ENCODE measurements around the gene THG1L. TPM values are rescaled to one million over a fixed set of nuclear protein-coding genes. Genes with fewer than 3 reads are reported as not detected.

The THG1L gene
- total RNA-seq, 1 donor from 2014 or later = 3.4 TPM

DNA sequence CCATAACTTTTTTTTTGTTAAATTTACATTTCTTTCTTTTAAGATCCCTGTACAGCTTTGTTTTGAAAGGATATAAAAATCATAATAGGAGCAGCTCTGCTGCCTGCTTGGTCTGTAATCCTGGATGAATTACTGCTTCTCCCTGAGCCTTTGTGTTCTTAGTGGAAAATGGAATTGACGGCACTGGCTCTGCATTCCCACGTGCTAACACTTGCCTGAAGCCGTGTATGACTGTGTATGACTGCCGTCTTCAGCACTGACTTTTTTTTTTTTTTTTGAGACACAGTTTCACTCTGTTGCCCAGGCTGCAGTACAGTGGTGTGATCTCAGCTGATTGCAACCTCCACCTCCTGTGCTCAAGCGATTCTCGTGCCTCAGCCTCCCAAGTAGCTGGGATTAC lies 4.8 kb downstream of the THG1L start:
- no peak overlapping the region for H3K4me3 Mint-ChIP-seq (ENCODE audit: unreplicated experiment)
- no peaks in the 10 kb centered on the region for H3K36me3 Mint-ChIP-seq (ENCODE audit: unreplicated experiment)
- no peaks in the 10 kb centered on the region for H3K9me3 Mint-ChIP-seq (ENCODE audit: unreplicated experiment)
- no peak for DNase-seq
- H3K4me1 Mint-ChIP-seq (ENCODE audit: low read depth, unreplicated experiment) = peaks cover 2% of the 10 kb centered on the region
- no peaks in the 10 kb centered on the region for H3K27me3 Mint-ChIP-seq (ENCODE audit: unreplicated experiment)
- TF ChIP-seq, protein P1, sequence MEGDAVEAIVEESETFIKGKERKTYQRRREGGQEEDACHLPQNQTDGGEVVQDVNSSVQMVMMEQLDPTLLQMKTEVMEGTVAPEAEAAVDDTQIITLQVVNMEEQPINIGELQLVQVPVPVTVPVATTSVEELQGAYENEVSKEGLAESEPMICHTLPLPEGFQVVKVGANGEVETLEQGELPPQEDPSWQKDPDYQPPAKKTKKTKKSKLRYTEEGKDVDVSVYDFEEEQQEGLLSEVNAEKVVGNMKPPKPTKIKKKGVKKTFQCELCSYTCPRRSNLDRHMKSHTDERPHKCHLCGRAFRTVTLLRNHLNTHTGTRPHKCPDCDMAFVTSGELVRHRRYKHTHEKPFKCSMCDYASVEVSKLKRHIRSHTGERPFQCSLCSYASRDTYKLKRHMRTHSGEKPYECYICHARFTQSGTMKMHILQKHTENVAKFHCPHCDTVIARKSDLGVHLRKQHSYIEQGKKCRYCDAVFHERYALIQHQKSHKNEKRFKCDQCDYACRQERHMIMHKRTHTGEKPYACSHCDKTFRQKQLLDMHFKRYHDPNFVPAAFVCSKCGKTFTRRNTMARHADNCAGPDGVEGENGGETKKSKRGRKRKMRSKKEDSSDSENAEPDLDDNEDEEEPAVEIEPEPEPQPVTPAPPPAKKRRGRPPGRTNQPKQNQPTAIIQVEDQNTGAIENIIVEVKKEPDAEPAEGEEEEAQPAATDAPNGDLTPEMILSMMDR (IDR thresholded peaks at IDR 0.05; ENCODE audit: partially characterized antibody, unreplicated experiment) = no peak
- H3K27ac Mint-ChIP-seq (ENCODE audit: unreplicated experiment) = no peak overlapping the region

DNA sequence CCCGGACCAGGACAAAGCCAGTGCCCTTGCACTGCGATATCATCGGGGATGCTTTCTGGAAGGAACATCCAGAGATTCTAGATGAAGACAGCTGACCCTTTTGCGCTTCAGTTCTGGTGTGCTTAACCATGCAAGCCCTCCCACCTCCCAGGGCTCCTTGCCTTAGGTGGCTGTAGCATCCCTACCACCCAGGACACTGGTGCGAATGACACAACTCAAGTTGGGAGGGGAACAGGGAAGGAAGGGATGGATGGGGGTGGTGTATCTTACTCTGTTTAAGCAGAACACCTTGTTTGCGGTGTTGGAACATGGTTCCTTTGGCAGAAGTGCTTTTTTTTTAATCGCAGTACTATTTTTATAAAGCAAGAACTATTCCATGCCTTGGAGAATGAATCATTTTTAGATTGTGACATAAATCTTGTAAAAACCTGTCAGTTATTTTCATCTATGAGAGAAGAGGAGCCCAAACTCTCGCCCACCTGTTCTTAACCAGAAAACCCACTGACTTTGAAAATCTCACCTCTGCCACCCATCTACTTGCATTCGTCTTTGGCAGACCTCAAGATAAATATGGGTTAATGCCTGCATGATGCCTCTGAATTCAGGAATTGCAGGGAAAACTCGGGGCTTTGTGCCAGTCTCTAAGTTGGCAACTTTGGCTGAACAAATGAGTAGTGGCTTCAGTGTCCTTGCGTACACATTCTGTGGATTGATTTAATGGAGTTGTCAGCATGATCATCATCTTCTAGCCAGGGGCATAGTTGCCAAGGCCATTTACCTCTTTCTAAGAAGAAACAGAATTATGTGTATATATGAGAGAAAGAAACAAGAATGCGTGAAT lies 8.4 kb downstream of the THG1L start:
- TF ChIP-seq, protein P1 (IDR thresholded peaks at IDR 0.05; ENCODE audit: partially characterized antibody, unreplicated experiment) = no peak
- H3K9me3 Mint-ChIP-seq (ENCODE audit: unreplicated experiment) = peaks cover 3% of the 10 kb centered on the region
- peaks cover 6% of the 10 kb centered on the region for H3K27me3 Mint-ChIP-seq (ENCODE audit: unreplicated experiment)
- no peaks in the 10 kb centered on the region for H3K36me3 Mint-ChIP-seq (ENCODE audit: unreplicated experiment)
- DNase-seq = no peak
- no peak overlapping the region for H3K27ac Mint-ChIP-seq (ENCODE audit: unreplicated experiment)
- no peak overlapping the region for H3K4me3 Mint-ChIP-seq (ENCODE audit: unreplicated experiment)
- H3K4me1 Mint-ChIP-seq (ENCODE audit: low read depth, unreplicated experiment) = peaks cover 11% of the 10 kb centered on the region

DNA sequence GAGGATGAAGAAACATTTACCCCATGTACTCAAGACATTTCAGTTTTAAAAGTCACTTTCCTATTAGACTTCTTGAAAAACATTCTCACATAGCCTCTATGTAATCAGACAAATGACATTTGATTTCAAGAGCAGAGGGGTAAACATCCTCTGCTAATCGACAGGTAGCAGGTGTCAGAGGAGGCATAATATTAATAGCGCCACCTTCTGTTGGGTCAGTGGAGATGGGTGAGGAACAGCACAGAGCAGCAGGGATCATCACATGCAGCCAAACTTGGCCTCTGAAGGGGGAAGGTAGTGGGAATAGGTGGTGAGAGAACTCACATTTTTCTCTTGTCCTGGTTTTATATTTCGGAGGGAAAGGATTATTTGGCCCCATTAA lies 9.0 kb downstream of the THG1L start:
- DNase-seq = no peak
- Mint-ChIP-seq H3K27me3 (ENCODE audit: unreplicated experiment) (peaks cover 6% of the 10 kb centered on the region), H3K9me3 (ENCODE audit: unreplicated experiment) (peaks cover 6% of the 10 kb centered on the region), H3K27ac (ENCODE audit: unreplicated experiment) (no peak overlapping the region), H3K36me3 (ENCODE audit: unreplicated experiment) (no peaks in the 10 kb centered on the region), H3K4me1 (ENCODE audit: low read depth, unreplicated experiment) (peaks cover 14% of the 10 kb centered on the region), H3K4me3 (ENCODE audit: unreplicated experiment) (no peak overlapping the region)
- TF ChIP-seq, protein P1 (IDR thresholded peaks at IDR 0.05; ENCODE audit: partially characterized antibody, unreplicated experiment) = peak; percentile 42

DNA sequence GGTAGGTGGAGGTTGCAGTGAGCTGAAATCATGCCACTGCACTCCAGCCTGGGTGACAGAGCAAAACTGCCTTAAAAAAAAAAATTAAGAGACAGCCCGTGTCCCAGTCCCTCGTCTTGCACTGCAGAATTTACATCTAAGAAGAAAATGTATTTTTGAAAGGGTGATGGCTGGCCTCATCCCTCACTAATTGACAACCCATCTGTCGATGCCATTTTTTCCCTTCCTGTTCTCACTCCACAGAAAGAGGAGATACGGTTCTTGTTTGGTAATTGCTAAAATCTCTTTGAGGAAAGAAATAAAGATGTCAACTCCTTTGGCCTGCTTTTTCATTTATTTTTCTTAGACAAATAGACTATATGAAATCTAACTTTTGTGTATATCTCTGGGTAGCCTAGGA lies 9.9 kb downstream of the THG1L start:
- no peak for DNase-seq
- H3K4me1 Mint-ChIP-seq (ENCODE audit: low read depth, unreplicated experiment) = peaks cover 16% of the 10 kb centered on the region
- H3K27ac Mint-ChIP-seq (ENCODE audit: unreplicated experiment) = no peak overlapping the region
- H3K9me3 Mint-ChIP-seq (ENCODE audit: unreplicated experiment) = peaks cover 7% of the 10 kb centered on the region
- H3K27me3 Mint-ChIP-seq (ENCODE audit: unreplicated experiment) = peaks cover 6% of the 10 kb centered on the region
- no peak overlapping the region for H3K4me3 Mint-ChIP-seq (ENCODE audit: unreplicated experiment)
- H3K36me3 Mint-ChIP-seq (ENCODE audit: unreplicated experiment) = no peaks in the 10 kb centered on the region
- TF ChIP-seq, protein P1 (IDR thresholded peaks at IDR 0.05; ENCODE audit: partially characterized antibody, unreplicated experiment) = no peak

All from glutamatergic neuron (in vitro differentiated cells).